Measurements from ENCODE around the gene ATP11A. TPM values are rescaled to one million over a fixed set of nuclear protein-coding genes. Genes with fewer than 3 reads are reported as not detected.

Gene ATP11A
- total RNA-seq, 1 experiment from 2014 or later, result 8.7 TPM

- intact Hi-C loops (cut with micrococcal nuclease), result no loop called here
- H3K4me2 ChIP-seq (ENCODE audit: low read length), result no peak overlapping the region
- ATAC-seq (no peak), DNase-seq (no peak)
- no peaks in the 10 kb centered on the region for H4K20me1 ChIP-seq (ENCODE audit: low read length)
- H2AFZ ChIP-seq (ENCODE audit: low read length), result no peak overlapping the region
- H3K4me3 ChIP-seq (ENCODE audit: low read length), result no peak overlapping the region
- H3F3A ChIP-seq (ENCODE audit: low read length, unreplicated experiment), result no peaks in the 10 kb centered on the region
- ChIA-PET CTCF (no interaction called here), POLR2A (ENCODE audit: unreplicated experiment) (no interaction called here)
- TF ChIP-seq, protein P1, sequence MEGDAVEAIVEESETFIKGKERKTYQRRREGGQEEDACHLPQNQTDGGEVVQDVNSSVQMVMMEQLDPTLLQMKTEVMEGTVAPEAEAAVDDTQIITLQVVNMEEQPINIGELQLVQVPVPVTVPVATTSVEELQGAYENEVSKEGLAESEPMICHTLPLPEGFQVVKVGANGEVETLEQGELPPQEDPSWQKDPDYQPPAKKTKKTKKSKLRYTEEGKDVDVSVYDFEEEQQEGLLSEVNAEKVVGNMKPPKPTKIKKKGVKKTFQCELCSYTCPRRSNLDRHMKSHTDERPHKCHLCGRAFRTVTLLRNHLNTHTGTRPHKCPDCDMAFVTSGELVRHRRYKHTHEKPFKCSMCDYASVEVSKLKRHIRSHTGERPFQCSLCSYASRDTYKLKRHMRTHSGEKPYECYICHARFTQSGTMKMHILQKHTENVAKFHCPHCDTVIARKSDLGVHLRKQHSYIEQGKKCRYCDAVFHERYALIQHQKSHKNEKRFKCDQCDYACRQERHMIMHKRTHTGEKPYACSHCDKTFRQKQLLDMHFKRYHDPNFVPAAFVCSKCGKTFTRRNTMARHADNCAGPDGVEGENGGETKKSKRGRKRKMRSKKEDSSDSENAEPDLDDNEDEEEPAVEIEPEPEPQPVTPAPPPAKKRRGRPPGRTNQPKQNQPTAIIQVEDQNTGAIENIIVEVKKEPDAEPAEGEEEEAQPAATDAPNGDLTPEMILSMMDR (conservative IDR thresholded peaks at IDR 0.05; ENCODE audit: low read depth, low read length), result no peak
- TF ChIP-seq EZH2phosphoT487 (IDR thresholded peaks at IDR 0.05; ENCODE audit: borderline replicate concordance, low read length) (no peak), EZH2 (IDR thresholded peaks at IDR 0.05; ENCODE audit: low read length, unreplicated experiment) (no peak)
- H3K27ac ChIP-seq (ENCODE audit: low read length), result no peak overlapping the region
- H3K9me3 ChIP-seq (ENCODE audit: low read length), result no peaks in the 10 kb centered on the region
- no TSS peak for BruUV-seq (replicated peaks)
- no peaks in the 10 kb centered on the region for H3K4me1 ChIP-seq (ENCODE audit: insufficient read depth, low read length)
- H3K9ac ChIP-seq (ENCODE audit: low read length), result no peak overlapping the region
- no peaks in the 10 kb centered on the region for H3K36me3 ChIP-seq (ENCODE audit: low read depth, low read length)
- H3K27me3 ChIP-seq (ENCODE audit: low read length), result peaks cover 7% of the 10 kb centered on the region; the same call in 1 of the 2 replicates
- no peaks in the 10 kb centered on the region for H3K9me2 ChIP-seq (replicated peaks; ENCODE audit: low read length)
- no peaks in the 10 kb centered on the region for H3K79me2 ChIP-seq (ENCODE audit: low read length)
Observed at GRCh38 chr13:112642090-112642460, 47.8 kb upstream of the ATP11A start.

- H3K9me3 ChIP-seq (ENCODE audit: low read length), result no peaks in the 10 kb centered on the region
- intact Hi-C loops (cut with micrococcal nuclease), result no loop called here
- no peaks in the 10 kb centered on the region for H3K4me1 ChIP-seq (ENCODE audit: insufficient read depth, low read length)
- ATAC-seq, result no peak; the same call in 1 of the 2 replicates
- no peaks in the 10 kb centered on the region for H4K20me1 ChIP-seq (ENCODE audit: low read length)
- no peak overlapping the region for H2AFZ ChIP-seq (ENCODE audit: low read length)
- no peak overlapping the region for H3K9ac ChIP-seq (ENCODE audit: low read length)
- ChIA-PET CTCF (no interaction called here), POLR2A (ENCODE audit: unreplicated experiment) (no interaction called here)
- H3K27me3 ChIP-seq (ENCODE audit: low read length), result peaks cover 7% of the 10 kb centered on the region; the same call in 1 of the 2 replicates
- no peak overlapping the region for H3K27ac ChIP-seq (ENCODE audit: low read length)
- H3K9me2 ChIP-seq (replicated peaks; ENCODE audit: low read length), result no peaks in the 10 kb centered on the region
- no peaks in the 10 kb centered on the region for H3F3A ChIP-seq (ENCODE audit: low read length, unreplicated experiment)
- BruUV-seq (replicated peaks), result no TSS peak
- H3K4me2 ChIP-seq (ENCODE audit: low read length), result no peak overlapping the region
- no peaks in the 10 kb centered on the region for H3K79me2 ChIP-seq (ENCODE audit: low read length)
- DNase-seq, result peak; percentile 28
- no peak overlapping the region for H3K4me3 ChIP-seq (ENCODE audit: low read length)
- TF ChIP-seq EZH2phosphoT487 (IDR thresholded peaks at IDR 0.05; ENCODE audit: borderline replicate concordance, low read length) (no peak), EZH2 (IDR thresholded peaks at IDR 0.05; ENCODE audit: low read length, unreplicated experiment) (no peak)
- TF ChIP-seq, protein P1 (conservative IDR thresholded peaks at IDR 0.05; ENCODE audit: low read depth, low read length), result no peak
- no peaks in the 10 kb centered on the region for H3K36me3 ChIP-seq (ENCODE audit: low read depth, low read length)
Observed at GRCh38 chr13:112643759-112644459, 45.9 kb upstream of the ATP11A start.

GRCh38 chr13:112645327-112645914, 44.4 kb upstream of the ATP11A start:
- intact Hi-C loops (cut with micrococcal nuclease), result no loop called here
- Histone ChIP-seq H3K27ac (ENCODE audit: low read length) (no peak overlapping the region), H2AFZ (ENCODE audit: low read length) (no peak overlapping the region), H3K79me2 (ENCODE audit: low read length) (no peaks in the 10 kb centered on the region), H3K9me2 (replicated peaks; ENCODE audit: low read length) (no peaks in the 10 kb centered on the region), H3K9me3 (ENCODE audit: low read length) (no peaks in the 10 kb centered on the region), H4K20me1 (ENCODE audit: low read length) (no peaks in the 10 kb centered on the region), H3K36me3 (ENCODE audit: low read depth, low read length) (no peaks in the 10 kb centered on the region), H3K27me3 (ENCODE audit: low read length) (no peaks in the 10 kb centered on the region), H3K4me3 (ENCODE audit: low read length) (no peak overlapping the region), H3F3A (ENCODE audit: low read length, unreplicated experiment) (no peaks in the 10 kb centered on the region), H3K9ac (ENCODE audit: low read length) (no peak overlapping the region), H3K4me2 (ENCODE audit: low read length) (no peak overlapping the region), H3K4me1 (ENCODE audit: insufficient read depth, low read length) (no peaks in the 10 kb centered on the region)
- BruUV-seq (replicated peaks), result no TSS peak
- ChIA-PET POLR2A (ENCODE audit: unreplicated experiment) (no interaction called here), CTCF (no interaction called here)
- TF ChIP-seq, protein P1 (conservative IDR thresholded peaks at IDR 0.05; ENCODE audit: low read depth, low read length), result no peak
- no peak for TF ChIP-seq EZH2phosphoT487 (IDR thresholded peaks at IDR 0.05; ENCODE audit: borderline replicate concordance, low read length)
- TF ChIP-seq EZH2 (IDR thresholded peaks at IDR 0.05; ENCODE audit: low read length, unreplicated experiment), result no peak
- DNase-seq, result no peak
- no peak for ATAC-seq
